Activated CD8-positive, alpha-beta memory T cell treated with anti-CD3 and anti-CD28 coated beads for 1 hour (primary cell): Measurements from ENCODE around the gene IGFBP6.
A peak's percentile ranks its signal among the peaks of the same experiment; 100 is the strongest.

Experiments used
- DNase-seq, 2 donors: peaks; one replicate each; pipeline ENCODE4 v3.0.0-alpha.2; 2020; ENCODE audit warnings: low read depth in 1 of 2; ENCODE audit errors: extremely low read depth in 1 of 2

The IGFBP6 gene

DNA sequence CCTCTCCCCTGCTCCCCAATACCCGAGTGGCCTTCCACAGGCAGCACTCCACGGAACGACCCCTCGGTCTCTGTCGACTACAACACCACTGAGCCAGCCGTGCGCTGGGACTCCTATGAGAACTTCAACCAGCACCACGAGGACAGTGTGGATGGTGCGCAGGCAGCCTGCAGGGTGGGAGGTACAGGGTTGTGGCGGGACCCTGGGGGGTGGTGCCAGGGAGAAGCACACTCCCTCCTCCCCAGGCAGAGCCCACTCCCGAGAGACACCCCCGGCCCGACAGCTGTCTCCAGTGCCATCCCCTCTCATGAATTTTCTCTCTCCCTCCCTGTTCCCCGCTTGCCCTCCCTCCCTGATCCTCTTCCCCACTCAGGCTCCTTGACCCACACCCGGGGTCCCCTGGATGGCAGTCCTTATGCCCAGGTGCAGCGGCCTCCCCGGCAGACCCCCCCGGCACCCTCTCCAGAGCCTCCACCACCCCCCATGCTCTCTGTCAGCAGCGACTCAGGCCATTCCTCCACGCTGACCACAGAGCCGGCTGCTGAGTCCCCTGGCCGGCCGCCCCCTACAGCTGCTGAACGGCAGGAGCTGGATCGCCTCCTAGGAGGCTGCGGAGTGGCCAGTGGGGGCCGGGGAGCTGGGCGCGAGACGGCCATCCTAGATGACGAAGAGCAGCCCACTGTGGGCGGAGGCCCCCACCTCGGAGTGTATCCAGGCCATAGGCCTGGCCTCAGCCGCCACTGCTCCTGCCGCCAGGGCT is 38.6 kb upstream of the IGFBP6 start:
- DNase-seq = no peak

DNA sequence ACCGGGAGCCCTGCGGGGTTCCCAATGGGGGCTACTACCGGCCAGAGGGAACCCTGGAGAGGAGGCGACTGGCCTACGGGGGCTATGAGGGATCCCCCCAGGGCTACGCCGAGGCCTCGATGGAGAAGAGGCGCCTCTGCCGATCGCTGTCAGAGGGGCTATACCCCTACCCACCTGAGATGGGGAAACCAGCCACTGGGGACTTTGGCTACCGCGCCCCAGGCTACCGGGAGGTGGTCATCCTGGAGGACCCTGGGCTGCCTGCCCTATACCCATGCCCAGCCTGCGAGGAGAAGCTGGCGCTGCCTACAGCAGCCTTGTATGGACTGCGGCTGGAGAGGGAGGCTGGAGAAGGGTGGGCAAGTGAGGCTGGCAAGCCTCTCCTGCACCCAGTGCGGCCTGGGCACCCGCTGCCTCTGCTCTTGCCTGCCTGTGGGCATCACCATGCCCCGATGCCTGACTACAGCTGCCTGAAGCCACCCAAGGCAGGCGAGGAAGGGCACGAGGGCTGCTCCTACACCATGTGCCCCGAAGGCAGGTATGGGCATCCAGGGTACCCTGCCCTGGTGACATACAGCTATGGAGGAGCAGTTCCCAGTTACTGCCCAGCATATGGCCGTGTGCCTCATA is 37.9 kb upstream of the IGFBP6 start:
- no peak for DNase-seq

DNA sequence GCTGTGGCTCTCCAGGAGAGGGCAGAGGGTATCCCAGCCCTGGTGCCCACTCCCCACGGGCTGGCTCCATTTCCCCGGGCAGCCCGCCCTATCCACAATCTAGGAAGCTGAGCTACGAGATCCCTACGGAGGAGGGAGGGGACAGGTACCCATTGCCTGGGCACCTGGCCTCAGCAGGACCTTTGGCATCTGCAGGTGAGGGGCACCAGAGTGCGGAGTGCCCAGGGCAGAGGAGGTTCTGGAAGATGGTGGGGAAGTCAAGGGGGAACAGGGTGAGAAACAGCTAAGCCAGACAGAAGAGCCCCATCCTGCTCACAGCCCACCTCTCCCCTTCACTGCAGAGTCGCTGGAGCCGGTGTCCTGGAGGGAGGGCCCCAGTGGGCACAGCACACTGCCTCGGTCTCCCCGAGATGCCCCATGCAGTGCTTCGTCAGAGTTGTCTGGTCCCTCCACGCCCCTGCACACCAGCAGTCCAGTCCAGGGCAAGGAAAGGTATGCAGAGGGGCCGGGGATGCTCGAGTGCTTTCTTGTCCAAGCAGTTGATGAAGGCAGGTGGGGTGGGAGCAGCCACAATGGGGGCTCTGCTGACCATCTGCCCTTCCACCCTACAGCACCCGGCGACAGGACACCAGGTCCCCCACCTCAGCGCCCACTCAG is 37.3 kb upstream of the IGFBP6 start:
- no peak for DNase-seq

GRCh38 chr12:53060721-53061276 is 36.7 kb upstream of the IGFBP6 start:
- no peak for DNase-seq

DNA sequence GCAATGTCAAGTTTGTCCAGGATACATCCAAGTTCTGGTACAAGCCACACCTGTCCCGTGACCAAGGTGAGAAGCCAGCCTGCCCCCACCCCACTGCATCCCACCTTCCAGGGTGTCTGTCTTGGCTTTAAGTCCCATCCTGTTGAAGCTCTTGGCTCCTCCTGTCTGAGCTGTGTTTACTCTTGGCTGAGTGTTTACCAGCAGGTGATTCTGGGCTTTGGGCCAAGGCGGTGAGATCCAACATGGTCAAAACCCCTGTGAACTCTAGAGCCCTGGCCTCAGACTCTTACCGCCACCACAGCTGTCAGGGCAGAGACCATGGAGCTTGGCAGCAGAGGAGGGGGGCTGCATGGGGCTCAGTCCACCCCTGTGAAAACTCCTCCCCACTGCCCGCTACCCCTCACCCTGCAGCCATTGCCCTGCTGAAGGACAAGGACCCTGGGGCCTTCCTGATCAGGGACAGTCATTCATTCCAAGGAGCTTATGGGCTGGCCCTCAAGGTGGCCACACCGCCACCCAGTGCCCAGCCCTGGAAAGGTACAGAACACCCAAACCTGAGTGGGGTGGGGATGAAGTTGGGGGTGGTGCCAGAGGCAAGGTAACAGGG is 36.0 kb upstream of the IGFBP6 start:
- no peak for DNase-seq

DNA sequence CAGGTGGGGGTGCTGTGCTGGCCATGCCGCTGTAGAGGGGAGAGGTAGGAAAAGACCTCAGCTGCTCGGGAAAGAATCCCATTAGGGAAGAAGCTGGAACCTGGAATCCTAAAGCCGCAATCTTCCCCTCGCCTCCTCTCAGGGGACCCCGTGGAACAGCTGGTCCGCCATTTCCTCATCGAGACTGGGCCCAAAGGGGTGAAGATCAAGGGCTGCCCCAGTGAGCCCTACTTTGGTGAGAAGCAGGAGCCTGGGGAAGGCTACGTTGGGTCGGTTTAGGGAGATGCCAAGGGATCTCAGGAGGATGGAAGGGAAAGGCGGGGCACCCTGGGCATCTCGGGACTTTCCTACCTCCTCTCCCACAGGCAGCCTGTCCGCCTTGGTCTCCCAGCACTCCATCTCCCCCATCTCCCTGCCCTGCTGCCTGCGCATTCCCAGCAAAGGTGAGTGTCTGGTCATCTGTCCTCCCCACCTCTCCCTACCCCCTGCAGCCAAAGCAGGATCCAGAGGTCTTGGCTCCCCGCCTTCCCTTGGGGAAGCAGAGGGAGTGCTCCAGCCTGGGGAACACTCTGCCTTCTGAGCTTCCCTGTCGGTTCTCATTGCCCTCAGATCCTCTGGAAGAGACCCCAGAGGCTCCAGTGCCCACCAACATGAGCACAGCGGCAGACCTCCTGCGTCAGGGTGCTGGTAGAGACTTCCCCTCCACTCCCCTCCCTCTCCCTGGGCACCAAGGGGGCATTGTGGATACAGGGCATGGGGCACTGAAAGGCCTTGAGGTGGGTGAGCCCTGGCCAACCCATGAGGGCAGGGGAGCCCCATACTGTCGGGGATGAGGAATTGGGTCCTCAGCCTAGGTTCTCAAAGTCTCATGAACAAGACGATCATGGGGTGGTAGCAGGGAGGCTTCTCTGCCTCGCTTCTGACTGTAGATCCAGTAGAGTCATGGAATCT is 35.2 kb upstream of the IGFBP6 start:
- DNase-seq = no peak

DNA sequence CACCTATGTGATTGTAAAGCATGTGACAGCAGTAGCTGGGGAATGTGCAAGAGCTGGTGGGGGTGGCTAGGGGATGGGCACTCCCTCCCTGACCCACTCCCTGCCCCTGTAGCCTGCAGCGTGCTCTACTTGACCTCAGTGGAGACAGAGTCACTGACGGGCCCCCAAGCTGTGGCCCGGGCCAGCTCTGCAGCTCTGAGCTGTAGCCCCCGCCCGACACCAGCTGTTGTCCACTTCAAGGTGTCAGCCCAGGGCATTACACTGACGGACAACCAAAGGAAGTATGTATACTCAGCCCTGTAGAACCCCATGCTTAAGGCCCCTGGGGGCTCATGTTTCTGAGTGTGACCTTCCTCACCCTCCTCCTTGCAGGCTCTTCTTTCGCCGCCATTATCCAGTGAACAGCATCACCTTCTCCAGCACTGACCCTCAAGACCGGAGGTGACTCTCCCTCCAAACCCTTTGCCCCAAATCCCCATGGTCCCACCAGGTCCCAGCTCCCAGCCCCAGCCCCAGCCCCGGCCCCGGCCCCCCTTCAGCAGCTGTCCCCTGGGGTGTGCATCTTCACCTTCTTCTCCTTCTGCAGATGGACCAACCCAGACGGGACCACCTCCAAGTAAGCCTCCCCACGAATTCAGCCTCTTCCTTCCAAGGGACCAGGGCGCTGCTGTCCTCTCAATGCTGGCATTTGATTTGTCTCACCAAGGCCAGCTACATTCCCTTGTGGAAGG is 34.3 kb upstream of the IGFBP6 start:
- no peak for DNase-seq

DNA sequence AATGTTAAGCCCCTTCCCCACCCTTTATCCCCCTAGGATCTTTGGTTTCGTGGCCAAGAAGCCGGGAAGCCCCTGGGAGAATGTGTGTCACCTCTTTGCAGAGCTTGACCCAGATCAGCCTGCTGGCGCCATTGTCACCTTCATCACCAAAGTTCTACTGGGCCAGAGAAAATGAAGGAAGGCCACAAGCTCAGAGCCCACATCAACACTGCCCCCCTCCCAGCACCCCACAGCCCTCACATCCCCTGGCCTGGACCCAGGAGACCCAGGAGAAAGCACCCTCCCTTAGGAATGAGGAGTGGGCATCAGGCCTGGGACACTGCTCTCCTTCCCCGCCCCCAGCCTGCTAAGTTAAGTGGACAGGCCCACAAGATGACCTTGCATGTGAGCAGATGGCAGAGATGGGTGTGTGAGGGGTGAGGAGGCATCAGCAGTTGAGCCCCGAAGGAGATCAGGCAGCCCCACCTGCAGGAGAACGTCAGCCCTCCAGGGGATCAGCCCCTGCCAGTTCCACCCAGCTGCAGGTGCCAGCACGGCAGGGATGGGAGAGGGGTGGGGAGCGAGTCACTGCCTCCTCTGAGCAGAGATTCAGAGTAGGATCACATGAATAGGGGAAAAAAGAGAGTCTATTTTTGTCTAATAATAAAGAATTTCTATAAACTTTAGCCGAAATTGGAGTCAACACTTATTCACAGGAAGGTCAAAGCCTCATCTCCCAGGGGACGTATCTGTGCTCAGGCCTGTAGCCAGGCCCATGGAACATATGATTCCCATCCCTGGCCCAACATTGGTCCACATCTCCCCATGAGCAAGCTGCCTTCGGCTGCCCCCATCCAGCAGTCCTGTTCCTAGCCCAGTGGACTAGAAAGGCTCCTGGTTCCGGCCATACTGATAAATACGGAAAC is 33.5 kb upstream of the IGFBP6 start:
- DNase-seq = no peak

- no peak for DNase-seq
These were observed 32.6 kb upstream of the IGFBP6 start for GRCh38 chr12:53064613-53065436.

DNA sequence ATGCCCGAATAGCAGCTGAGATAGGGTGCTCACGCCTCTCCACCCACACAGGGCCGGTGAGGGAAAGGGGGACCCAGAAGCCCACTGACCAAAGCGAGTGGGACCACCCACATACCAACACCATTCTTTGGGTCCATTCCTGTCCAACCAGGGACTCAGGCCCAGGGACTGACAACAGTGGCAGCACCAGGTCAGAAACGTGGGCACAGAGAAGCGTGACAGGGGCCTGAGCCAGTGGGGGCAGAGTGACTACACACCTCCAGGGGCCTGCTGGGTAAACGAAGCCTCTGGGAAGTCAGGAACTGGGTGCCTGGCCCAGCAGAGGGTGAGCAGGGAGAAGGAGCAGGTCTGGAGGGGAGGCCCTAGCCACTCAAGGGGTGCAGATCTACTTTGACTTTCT is 32.0 kb upstream of the IGFBP6 start:
- DNase-seq = no peak

- peak; percentile 20 to 51 for DNase-seq
These were observed 31.2 kb upstream of the IGFBP6 start for GRCh38 chr12:53065975-53066931.

- no peak for DNase-seq
These were observed 30.1 kb upstream of the IGFBP6 start for GRCh38 chr12:53067074-53067992.

- DNase-seq = no peak
These were observed 29.3 kb upstream of the IGFBP6 start for GRCh38 chr12:53067993-53068770.

GRCh38 chr12:53068811-53069585 is 28.5 kb upstream of the IGFBP6 start:
- no peak for DNase-seq
